ENCODE measurements around the gene MYRF. TPM values are rescaled to one million over a fixed set of nuclear protein-coding genes. Genes with fewer than 3 reads are reported as not detected.

MYRF gene
- total and polyA plus RNA-seq, 9 of the 15 experiments (the other 6 are each of a cell fraction or from before 2014, with no cell fraction given): 2.3 to 25.8 (median 7.1) TPM

GRCh38 chr11:61816736-61817455, 64.5 kb downstream of the MYRF start, which contains the start of gene FADS1 (continued):
- TF ChIP-seq ZNF696 (CRISPR knock-in tag; conservative IDR thresholded peaks at IDR 0.05) (no peak), RBM22 (IDR thresholded peaks at IDR 0.05; ENCODE audit: low read depth, low read length, poor library complexity, severe bottlenecking) (no peak), CHD4 (IDR thresholded peaks at IDR 0.05; ENCODE audit: insufficient read depth, insufficient replicate concordance, low read depth, low read length, poor library complexity, severe bottlenecking) (no peak), ZNF76 (CRISPR knock-in tag; IDR thresholded peaks at IDR 0.05; ENCODE audit: borderline replicate concordance) (0 out of 2 replicates have a peak, but pooled peaks have one; percentile 45), ZNF212 (CRISPR knock-in tag; IDR thresholded peaks at IDR 0.05) (no peak), ZBTB5 (IDR thresholded peaks at IDR 0.05) (no peak), ZBTB49 (CRISPR knock-in tag; IDR thresholded peaks at IDR 0.05; ENCODE audit: borderline replicate concordance) (no peak), CXXC5 (CRISPR knock-in tag; IDR thresholded peaks at IDR 0.05) (peak; percentile 93), CEBPG (CRISPR knock-in tag; IDR thresholded peaks at IDR 0.05) (peak; percentile 94), CEBPG (tag; conservative IDR thresholded peaks at IDR 0.05 in 1 of 2, IDR thresholded peaks at IDR 0.05 in 1 of 2) (peak; percentile 77 to 95), CBFB (CRISPR knock-in tag; IDR thresholded peaks at IDR 0.05) (no peak), NFRKB (IDR thresholded peaks at IDR 0.05; ENCODE audit: low read depth) (0 out of 2 replicates have a peak, but pooled peaks have one; percentile 70), POLR2AphosphoS5 (IDR thresholded peaks at IDR 0.05; ENCODE audit: control insufficient read depth, insufficient read depth, low read depth, low read length) (peak; percentile 53; the same call in 1 of the 2 replicates), NCOA1 (IDR thresholded peaks at IDR 0.05; ENCODE audit: low read depth) (no peak), BACH1 (tag; IDR thresholded peaks at IDR 0.05) (no peak), HMG20A (CRISPR knock-in tag; conservative IDR thresholded peaks at IDR 0.05) (no peak), BRF2 (IDR thresholded peaks at IDR 0.05; ENCODE audit: borderline replicate concordance, insufficient read depth, insufficient read length) (no peak), ZZZ3 (IDR thresholded peaks at IDR 0.05) (no peak), ZNF354B (CRISPR knock-in tag; IDR thresholded peaks at IDR 0.05) (no peak), POLR2AphosphoS2 (IDR thresholded peaks at IDR 0.05; ENCODE audit: low read length) (no peak), ZC3H8 (IDR thresholded peaks at IDR 0.05) (no peak), NONO (IDR thresholded peaks at IDR 0.05; ENCODE audit: low read depth in 2 of 2, low read length in 1 of 2) (peak; percentile 80 to 89), FOXK1 (CRISPR knock-in tag; IDR thresholded peaks at IDR 0.05; ENCODE audit: borderline replicate concordance) (no peak), ZNF589 (CRISPR knock-in tag; IDR thresholded peaks at IDR 0.05; ENCODE audit: low read depth) (peak; percentile 93)

Data from K562 (cell line).